Measurements from ENCODE around the gene GATC. TPM values are rescaled to one million over a fixed set of nuclear protein-coding genes. Genes with fewer than 3 reads are reported as not detected.

Gene GATC, protein sequence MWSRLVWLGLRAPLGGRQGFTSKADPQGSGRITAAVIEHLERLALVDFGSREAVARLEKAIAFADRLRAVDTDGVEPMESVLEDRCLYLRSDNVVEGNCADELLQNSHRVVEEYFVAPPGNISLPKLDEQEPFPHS
- total RNA-seq, result 18.4 and 24.0 TPM in 2 replicates

DNA sequence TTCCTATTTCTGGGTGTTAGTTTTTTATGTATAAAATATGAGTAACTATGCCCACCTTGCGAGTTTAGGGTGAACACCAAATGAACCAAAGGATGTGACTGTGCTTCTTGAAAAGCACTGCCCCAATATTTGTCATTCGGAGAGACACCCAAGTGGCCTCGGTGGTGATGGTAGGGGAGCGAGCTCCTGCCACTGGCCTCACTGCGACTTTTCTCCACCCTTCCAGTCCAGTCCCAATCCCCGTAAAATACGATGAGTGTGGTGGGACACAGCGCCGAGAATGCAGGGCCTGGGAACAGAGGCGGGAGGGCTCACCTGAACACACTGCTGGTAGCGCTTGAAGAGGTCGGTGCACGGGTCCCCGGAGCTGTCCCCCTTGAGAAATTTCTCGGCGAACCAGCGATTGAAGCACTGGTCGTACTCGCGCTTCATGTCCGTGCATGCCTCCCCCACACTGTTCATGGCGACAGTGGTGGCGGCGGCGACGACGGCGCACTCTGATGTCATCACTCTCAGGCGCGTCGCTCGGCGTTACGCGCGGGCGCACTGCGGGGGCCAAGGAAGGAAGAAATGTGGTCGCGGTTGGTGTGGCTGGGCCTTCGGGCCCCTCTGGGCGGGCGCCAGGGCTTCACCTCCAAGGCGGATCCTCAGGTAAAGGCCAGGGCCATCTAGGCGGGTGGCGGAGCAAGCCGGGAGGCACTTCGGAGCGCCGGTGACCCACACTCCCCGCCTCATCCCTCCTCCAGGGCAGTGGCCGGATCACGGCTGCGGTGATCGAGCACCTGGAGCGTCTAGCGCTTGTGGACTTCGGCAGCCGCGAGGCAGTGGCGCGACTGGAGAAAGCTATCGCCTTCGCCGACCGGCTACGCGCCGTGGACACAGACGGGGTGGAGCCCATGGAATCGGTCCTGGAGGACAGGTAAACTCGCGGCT is at the start of gene GATC, which contains the start of gene TRIAP1:
Gene GATC (plus strand): TSS at position 534 of the 933 bp plus-strand sequence. CDS start 37 bp downstream, at position 571.
Gene TRIAP1 (minus strand): TSS at position 474 of the 933 bp plus-strand sequence. CDS start 12 bp downstream, at position 462.

DNA sequence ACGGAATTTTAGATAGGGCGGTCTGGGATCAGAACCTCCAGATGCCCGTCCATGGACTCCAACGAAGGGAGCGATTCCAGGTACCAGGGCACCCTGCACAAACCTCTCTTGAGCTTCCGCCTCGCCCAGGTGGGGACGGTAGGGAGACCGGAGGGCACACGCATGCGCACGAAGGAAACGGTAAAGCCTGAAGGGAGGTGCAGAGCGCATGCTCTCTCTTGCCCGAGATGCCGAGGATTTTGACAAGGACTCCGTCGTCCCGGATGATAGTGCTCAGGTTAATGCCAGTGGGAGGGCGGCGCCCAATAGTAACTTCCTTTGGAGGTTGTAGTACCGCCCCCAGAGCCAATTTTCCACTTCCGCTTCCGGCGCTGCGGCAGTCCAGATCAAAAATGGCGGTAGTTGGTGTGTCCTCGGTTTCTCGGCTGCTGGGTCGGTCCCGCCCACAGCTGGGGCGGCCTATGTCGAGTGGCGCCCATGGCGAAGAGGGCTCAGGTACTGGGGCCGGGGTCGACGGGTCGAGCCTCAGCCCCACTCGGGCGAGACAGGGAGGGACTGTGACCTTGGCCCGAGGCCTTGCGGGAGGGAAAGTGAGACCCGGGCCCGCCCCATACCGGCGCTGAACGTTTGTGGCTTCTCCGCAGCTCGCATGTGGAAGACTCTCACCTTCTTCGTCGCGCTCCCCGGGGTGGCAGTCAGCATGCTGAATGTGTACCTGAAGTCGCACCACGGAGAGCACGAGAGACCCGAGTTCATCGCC is 8.3 kb upstream of the GATC start, which contains the start of gene COX6A1:
Gene COX6A1 (plus strand): TSS at position 379 of the 760 bp plus-strand sequence. CDS start 14 bp downstream, at position 393.

DNA sequence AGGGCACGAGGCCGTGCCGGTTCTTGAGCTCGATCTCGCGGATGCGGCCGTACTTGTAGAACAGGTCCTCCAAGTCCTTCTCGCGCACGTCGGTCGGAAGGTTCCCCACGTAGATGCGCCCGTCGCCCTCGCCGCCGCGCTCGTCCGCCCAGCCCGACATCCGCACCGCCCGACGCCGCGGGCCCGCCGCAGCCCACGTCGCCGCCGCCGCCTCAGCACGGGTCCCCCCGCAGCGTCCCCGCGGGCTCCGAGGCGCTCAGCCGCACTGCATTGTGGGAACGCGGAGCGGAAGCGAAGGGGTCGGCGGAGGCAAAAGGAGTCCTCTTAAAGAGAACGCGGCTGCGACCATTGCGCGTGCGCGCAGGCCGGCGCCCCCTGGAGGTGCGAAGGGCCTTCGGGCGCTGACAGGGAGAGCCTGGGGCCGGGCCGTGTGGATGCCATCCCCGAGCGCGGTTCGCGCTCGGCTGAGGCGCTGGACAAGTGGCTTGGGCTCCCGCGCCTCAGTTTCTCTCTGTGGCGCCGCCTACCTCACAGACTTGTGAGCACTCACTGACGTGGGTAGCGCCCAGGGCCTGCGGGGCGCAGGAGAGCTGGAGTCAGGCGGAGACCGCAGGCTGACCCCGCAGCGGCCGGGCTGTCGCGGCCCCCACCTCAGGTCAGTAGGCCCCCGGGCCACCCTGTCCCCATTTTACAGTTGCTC is 23.4 kb downstream of the GATC start, which contains the start of gene SRSF9:
Gene SRSF9 (minus strand): TSS at position 299 of the 700 bp plus-strand sequence. CDS start 139 bp downstream, at position 160.

DNA sequence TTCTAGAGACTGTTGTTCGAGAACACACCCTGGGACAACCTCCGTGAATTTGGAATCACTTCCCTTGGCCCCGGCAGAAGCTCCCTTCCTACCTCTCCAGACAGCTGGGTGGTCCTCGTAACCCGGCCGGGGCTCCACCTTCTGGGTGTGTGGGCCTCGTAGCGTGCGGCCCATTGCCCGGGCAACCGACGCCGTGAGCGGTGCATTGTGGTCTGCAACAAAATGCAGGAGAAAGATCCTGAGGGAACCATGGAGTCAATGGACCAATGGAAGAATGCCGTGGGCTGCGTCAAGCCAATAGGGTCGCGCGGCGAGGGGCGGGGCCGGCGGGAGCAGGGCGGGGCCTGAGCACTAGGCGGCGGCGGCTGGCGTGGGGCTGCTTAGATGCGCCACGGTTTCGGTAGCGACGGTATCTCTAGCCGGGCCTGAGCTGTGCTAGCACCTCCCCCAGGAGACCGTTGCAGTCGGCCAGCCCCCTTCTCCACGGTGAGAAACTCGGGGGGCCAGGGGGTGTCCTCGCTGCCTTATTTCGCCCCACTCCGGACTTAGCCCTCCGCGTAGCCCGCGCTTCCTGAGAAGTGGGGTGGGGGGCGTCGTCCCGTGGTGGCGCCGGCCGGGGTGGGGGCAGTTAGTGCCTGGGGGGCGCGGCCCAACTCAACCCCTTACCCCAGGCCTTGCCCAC is 49.6 kb downstream of the GATC start, which contains the start of gene DYNLL1:
Gene DYNLL1 (plus strand): TSS at position 383 of the 682 bp plus-strand sequence. CDS start 309 bp downstream, outside the sequence.

Other genes starting within 250 kb of the GATC start
- gene RPLP0, start 245.3 kb upstream of the GATC start, total RNA-seq, result 3,129 and 4,573 TPM in 2 replicates
- 15.8 and 60.2 TPM in 2 replicates for gene PXN, start 180.7 kb upstream of the GATC start, total RNA-seq
- under 0.01 TPM in 2 replicates for gene RNU4-2, start 154.5 kb upstream of the GATC start, total RNA-seq
- under 0.01 TPM in 1 of 2 replicates, not detected in the other for gene RNU4-1, start 153.2 kb upstream of the GATC start, total RNA-seq
- 0.96 and 2.8 TPM in 2 replicates for gene SIRT4, start 144.1 kb upstream of the GATC start, total RNA-seq
- gene PLA2G1B, start 118.7 kb upstream of the GATC start, total RNA-seq, result not detected in 2 replicates
- gene MSI1, start 77.3 kb upstream of the GATC start, total RNA-seq, result not detected in 2 replicates
- gene COX6A1, start 8.3 kb upstream of the GATC start, total RNA-seq, result 729 and 777 TPM in 2 replicates
- 17.5 and 47.0 TPM in 2 replicates for gene TRIAP1, start 60 bp upstream of the GATC start, total RNA-seq
- gene SRSF9, start 23.3 kb downstream of the GATC start, total RNA-seq, result 167 and 251 TPM in 2 replicates
- gene DYNLL1, start 49.7 kb downstream of the GATC start, total RNA-seq, result 169 and 450 TPM in 2 replicates
- gene COQ5, start 82.7 kb downstream of the GATC start, total RNA-seq, result 30.9 and 36.4 TPM in 2 replicates
- 95.3 and 136 TPM in 2 replicates for gene RNF10, start 87.9 kb downstream of the GATC start, total RNA-seq
- 32.1 and 99.1 TPM in 2 replicates for gene POP5, start 135.0 kb downstream of the GATC start, total RNA-seq
- gene CABP1, start 194.2 kb downstream of the GATC start, total RNA-seq, result 10.7 and 16.1 TPM in 2 replicates
- 165 and 193 TPM in 2 replicates for gene MLEC, start 240.7 kb downstream of the GATC start, total RNA-seq